ENCODE results near the gene RHOB. TPM values are rescaled to one million over a fixed set of nuclear protein-coding genes. Genes with fewer than 3 reads are reported as not detected.

RHOB gene
- total RNA-seq, 1 donor, result 142 TPM

GRCh38 chr2:20474757-20475566 lies 28.1 kb downstream of the RHOB start:
- no peak overlapping the region for H3K4me3 ChIP-seq (ENCODE audit: low read depth, low read length)
- no peak for TF ChIP-seq CTCF (IDR thresholded peaks at IDR 0.05; ENCODE audit: insufficient read depth, low read depth, low read length)
- no peak for DNase-seq (ENCODE audit: low read depth)

GRCh38 chr2:20475567-20475952 lies 28.7 kb downstream of the RHOB start:
- H3K4me3 ChIP-seq (ENCODE audit: low read depth, low read length), result no peak overlapping the region
- DNase-seq (ENCODE audit: low read depth), result no peak
- TF ChIP-seq CTCF (IDR thresholded peaks at IDR 0.05; ENCODE audit: insufficient read depth, low read depth, low read length), result no peak

GRCh38 chr2:20476481-20476880 lies 29.6 kb downstream of the RHOB start:
- DNase-seq (ENCODE audit: low read depth), result no peak
- no peak for TF ChIP-seq CTCF (IDR thresholded peaks at IDR 0.05; ENCODE audit: insufficient read depth, low read depth, low read length)
- H3K4me3 ChIP-seq (ENCODE audit: low read depth, low read length), result no peak overlapping the region

- no peak for DNase-seq (ENCODE audit: low read depth)
- TF ChIP-seq CTCF (IDR thresholded peaks at IDR 0.05; ENCODE audit: insufficient read depth, low read depth, low read length), result no peak
- H3K4me3 ChIP-seq (ENCODE audit: low read depth, low read length), result no peak overlapping the region
Measured at GRCh38 chr2:20476950-20477349, 30.1 kb downstream of the RHOB start.

- no peak for TF ChIP-seq CTCF (IDR thresholded peaks at IDR 0.05; ENCODE audit: insufficient read depth, low read depth, low read length)
- DNase-seq (ENCODE audit: low read depth), result no peak
- H3K4me3 ChIP-seq (ENCODE audit: low read depth, low read length), result no peak overlapping the region
Measured at GRCh38 chr2:20478961-20479360, 32.1 kb downstream of the RHOB start.

GRCh38 chr2:20479835-20480234 lies 33.0 kb downstream of the RHOB start:
- no peak overlapping the region for H3K4me3 ChIP-seq (ENCODE audit: low read depth, low read length)
- TF ChIP-seq CTCF (IDR thresholded peaks at IDR 0.05; ENCODE audit: insufficient read depth, low read depth, low read length), result no peak
- no peak for DNase-seq (ENCODE audit: low read depth)

- DNase-seq (ENCODE audit: low read depth), result no peak
- no peak overlapping the region for H3K4me3 ChIP-seq (ENCODE audit: low read depth, low read length)
- no peak for TF ChIP-seq CTCF (IDR thresholded peaks at IDR 0.05; ENCODE audit: insufficient read depth, low read depth, low read length)
Measured at GRCh38 chr2:20480913-20481312, 34.0 kb downstream of the RHOB start.

All from fibroblast of villous mesenchyme (primary cell).